ENCODE measurements around the gene CADPS. TPM values are rescaled to one million over a fixed set of nuclear protein-coding genes. Genes with fewer than 3 reads are reported as not detected.

The CADPS gene
- total and polyA plus RNA-seq, 2 experiments from 2014 or later, result 2.8 to 8.1 TPM

GRCh38 chr3:62558549-62559112 lies 316.6 kb downstream of the CADPS start:
- no peak overlapping the region for H3K27ac ChIP-seq

GRCh38 chr3:62557983-62558382 lies 317.2 kb downstream of the CADPS start:
- WGBS (ENCODE audit: low lambda C conversion rate, missing lambda C conversion rate), result 95% methylated on average over 5 of the region's 5 CpGs
- Histone ChIP-seq H4K20me1 (ENCODE audit: insufficient read depth, poor library complexity, severe bottlenecking) (no peaks in the 10 kb centered on the region), H3K9me2 (replicated peaks; ENCODE audit: insufficient read depth) (no peaks in the 10 kb centered on the region), H3K4me2 (no peak overlapping the region), H3K36me3 (replicated peaks; ENCODE audit: insufficient read depth, low read depth) (no peaks in the 10 kb centered on the region), H3K79me2 (no peaks in the 10 kb centered on the region), H2AFZ (no peak overlapping the region), H3K9me3 (ENCODE audit: low read depth) (no peaks in the 10 kb centered on the region), H3K4me1 (ENCODE audit: insufficient read depth) (no peaks in the 10 kb centered on the region), H3K4me3 (no peak overlapping the region), H3K27me3 (no peaks in the 10 kb centered on the region), H3K27ac (no peak overlapping the region)
- TF ChIP-seq EZH2 (IDR thresholded peaks at IDR 0.05; ENCODE audit: borderline replicate concordance) (no peak), CTCF (IDR thresholded peaks at IDR 0.05; ENCODE audit: poor library complexity) (no peak), EZH2phosphoT487 (IDR thresholded peaks at IDR 0.05; ENCODE audit: low read depth, severe bottlenecking, unreplicated experiment) (no peak)
- no peak for DNase-seq (ENCODE audit: low spot score)

More at GRCh38 chr3:62558549-62559112, 316.6 kb downstream of the CADPS start:
- peak; percentile 42 for DNase-seq (ENCODE audit: low spot score)
- Histone ChIP-seq H3K4me1 (ENCODE audit: insufficient read depth) (no peaks in the 10 kb centered on the region), H3K4me2 (no peak overlapping the region), H3K9me2 (replicated peaks; ENCODE audit: insufficient read depth) (no peaks in the 10 kb centered on the region), H3K36me3 (replicated peaks; ENCODE audit: insufficient read depth, low read depth) (no peaks in the 10 kb centered on the region), H3K9me3 (ENCODE audit: low read depth) (no peaks in the 10 kb centered on the region), H3K4me3 (no peak overlapping the region), H3K79me2 (no peaks in the 10 kb centered on the region), H3K27me3 (no peaks in the 10 kb centered on the region), H4K20me1 (ENCODE audit: insufficient read depth, poor library complexity, severe bottlenecking) (no peaks in the 10 kb centered on the region), H2AFZ (no peak overlapping the region)
- WGBS (ENCODE audit: low lambda C conversion rate, missing lambda C conversion rate), result 45% methylated on average over 8 of the region's 8 CpGs
- TF ChIP-seq CTCF (IDR thresholded peaks at IDR 0.05; ENCODE audit: poor library complexity) (peak; percentile 68), EZH2phosphoT487 (IDR thresholded peaks at IDR 0.05; ENCODE audit: low read depth, severe bottlenecking, unreplicated experiment) (no peak), EZH2 (IDR thresholded peaks at IDR 0.05; ENCODE audit: borderline replicate concordance) (no peak)

- Histone ChIP-seq H3K79me2 (no peaks in the 10 kb centered on the region), H3K27ac (no peak overlapping the region), H3K9me2 (replicated peaks; ENCODE audit: insufficient read depth) (no peaks in the 10 kb centered on the region), H3K27me3 (no peaks in the 10 kb centered on the region), H4K20me1 (ENCODE audit: insufficient read depth, poor library complexity, severe bottlenecking) (no peaks in the 10 kb centered on the region), H3K9me3 (ENCODE audit: low read depth) (no peaks in the 10 kb centered on the region), H3K36me3 (replicated peaks; ENCODE audit: insufficient read depth, low read depth) (no peaks in the 10 kb centered on the region), H3K4me2 (no peak overlapping the region), H3K4me1 (ENCODE audit: insufficient read depth) (no peaks in the 10 kb centered on the region), H3K4me3 (no peak overlapping the region), H2AFZ (no peak overlapping the region)
- DNase-seq (ENCODE audit: low spot score), result no peak
- TF ChIP-seq EZH2 (IDR thresholded peaks at IDR 0.05; ENCODE audit: borderline replicate concordance) (no peak), CTCF (IDR thresholded peaks at IDR 0.05; ENCODE audit: poor library complexity) (no peak), EZH2phosphoT487 (IDR thresholded peaks at IDR 0.05; ENCODE audit: low read depth, severe bottlenecking, unreplicated experiment) (no peak)
- WGBS (ENCODE audit: low lambda C conversion rate, missing lambda C conversion rate), result 95% methylated on average over 5 of the region's 5 CpGs
Observed at GRCh38 chr3:62557450-62557849, 317.8 kb downstream of the CADPS start.

All from hepatocyte (in vitro differentiated cells).